Endothelial cell of umbilical vein (primary cell): ENCODE data around the gene CEACAM16.
"Not testable (repeated sequence)": the region's sequence is repeated elsewhere in the genome, so short reads cannot be mapped to it uniquely, and the experiment has no call there.

Experiments used
- EZH2 ChIP-seq: IDR thresholded peaks from 2 replicates; pipeline ENCODE4 v1.6.1; 2012; ENCODE audit warnings: borderline replicate concordance, low read depth, mild to moderate bottlenecking, moderate library complexity, low read length, inconsistent platforms; ENCODE audit not compliant: severe bottlenecking
- GATA2 ChIP-seq: IDR thresholded peaks from 2 replicates; pipeline ENCODE4 v1.7.0; 2011; ENCODE audit warnings: low read depth, mild to moderate bottlenecking, moderate library complexity, mixed read lengths, low read length; ENCODE audit not compliant: insufficient read length, insufficient read depth
- JUN ChIP-seq: IDR thresholded peaks from 2 replicates; pipeline ENCODE4 v1.6.1; 2011; ENCODE audit warnings: borderline replicate concordance, low read depth; ENCODE audit not compliant: insufficient read length, insufficient read depth
- MYC ChIP-seq: IDR thresholded peaks from one replicate; pipeline ENCODE4 v1.6.1; 2011; ENCODE audit warnings: mild to moderate bottlenecking, low read depth, low read length
- POLR2A ChIP-seq: IDR thresholded peaks from 2 replicates; pipeline ENCODE4 v1.6.1; 2012; ENCODE audit warnings: low read depth, mild to moderate bottlenecking, control low read depth, low read length
- POLR2AphosphoS5 ChIP-seq: IDR thresholded peaks from 2 replicates; pipeline ENCODE4 v1.6.1; 2012; ENCODE audit warnings: low read depth, mild to moderate bottlenecking, control low read depth, low read length, moderate library complexity; ENCODE audit not compliant: insufficient read depth
- TF ChIP-seq, protein P1 (sequence below), 2 donors: IDR thresholded peaks; 1 replicate in 1 of 2; 2 replicates in 1 of 2; pipeline ENCODE4 v1.5.1; 2011; ENCODE audit warnings: low read length in 2 of 2, mild to moderate bottlenecking in 2 of 2, moderate library complexity in 2 of 2, control low read depth in 1 of 2, inconsistent platforms in 1 of 2, low read depth in 1 of 2; ENCODE audit not compliant: insufficient read depth in 1 of 2; ENCODE audit errors: extremely low read depth in 1 of 2
- TF ChIP-seq, protein P2 (sequence below): IDR thresholded peaks from 2 replicates; pipeline ENCODE4 v1.6.1; 2011; ENCODE audit not compliant: insufficient read depth, insufficient read length

- not testable (repeated sequence) for TF ChIP-seq POLR2AphosphoS5, POLR2A, EZH2, JUN, GATA2, MYC
- TF ChIP-seq, protein P1, sequence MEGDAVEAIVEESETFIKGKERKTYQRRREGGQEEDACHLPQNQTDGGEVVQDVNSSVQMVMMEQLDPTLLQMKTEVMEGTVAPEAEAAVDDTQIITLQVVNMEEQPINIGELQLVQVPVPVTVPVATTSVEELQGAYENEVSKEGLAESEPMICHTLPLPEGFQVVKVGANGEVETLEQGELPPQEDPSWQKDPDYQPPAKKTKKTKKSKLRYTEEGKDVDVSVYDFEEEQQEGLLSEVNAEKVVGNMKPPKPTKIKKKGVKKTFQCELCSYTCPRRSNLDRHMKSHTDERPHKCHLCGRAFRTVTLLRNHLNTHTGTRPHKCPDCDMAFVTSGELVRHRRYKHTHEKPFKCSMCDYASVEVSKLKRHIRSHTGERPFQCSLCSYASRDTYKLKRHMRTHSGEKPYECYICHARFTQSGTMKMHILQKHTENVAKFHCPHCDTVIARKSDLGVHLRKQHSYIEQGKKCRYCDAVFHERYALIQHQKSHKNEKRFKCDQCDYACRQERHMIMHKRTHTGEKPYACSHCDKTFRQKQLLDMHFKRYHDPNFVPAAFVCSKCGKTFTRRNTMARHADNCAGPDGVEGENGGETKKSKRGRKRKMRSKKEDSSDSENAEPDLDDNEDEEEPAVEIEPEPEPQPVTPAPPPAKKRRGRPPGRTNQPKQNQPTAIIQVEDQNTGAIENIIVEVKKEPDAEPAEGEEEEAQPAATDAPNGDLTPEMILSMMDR (IDR thresholded peaks at IDR 0.05; ENCODE audit: extremely low read depth in 1 of 2, insufficient read depth in 1 of 2, low read depth in 1 of 2, low read length in 2 of 2) = not testable (repeated sequence)
- TF ChIP-seq, protein P2, sequence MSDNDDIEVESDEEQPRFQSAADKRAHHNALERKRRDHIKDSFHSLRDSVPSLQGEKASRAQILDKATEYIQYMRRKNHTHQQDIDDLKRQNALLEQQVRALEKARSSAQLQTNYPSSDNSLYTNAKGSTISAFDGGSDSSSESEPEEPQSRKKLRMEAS = not testable (repeated sequence)
Measured at GRCh38 chr19:44721369-44721768, 22.4 kb downstream of the CEACAM16 start.
